Thyroid gland (tissue), 4 donors: Measurements from ENCODE around the gene BAK1.

Experiments
- POLR2A ChIP-seq, 2 donors: fragments of 450-650 bp; IDR thresholded peaks; one replicate each; pipeline ENCODE4 v1.6.1; 2017; ENCODE audit warnings: antibody characterized with exemption in 2 of 2, mild to moderate bottlenecking in 2 of 2, moderate library complexity in 1 of 2
- TF ChIP-seq, protein P1 (sequence below), 6 experiments: fragments of 200-600 bp in 3 of 6; fragments of 450-650 bp in 3 of 6; sonication (generic) in 3 of 6; IDR thresholded peaks; one replicate each; pipeline ENCODE4 v1.5.1; 2016 to 2019; ENCODE audit warnings: antibody characterized with exemption in 6 of 6, mild to moderate bottlenecking in 2 of 6, inconsistent platforms in 1 of 6, moderate library complexity in 1 of 6

DNA sequence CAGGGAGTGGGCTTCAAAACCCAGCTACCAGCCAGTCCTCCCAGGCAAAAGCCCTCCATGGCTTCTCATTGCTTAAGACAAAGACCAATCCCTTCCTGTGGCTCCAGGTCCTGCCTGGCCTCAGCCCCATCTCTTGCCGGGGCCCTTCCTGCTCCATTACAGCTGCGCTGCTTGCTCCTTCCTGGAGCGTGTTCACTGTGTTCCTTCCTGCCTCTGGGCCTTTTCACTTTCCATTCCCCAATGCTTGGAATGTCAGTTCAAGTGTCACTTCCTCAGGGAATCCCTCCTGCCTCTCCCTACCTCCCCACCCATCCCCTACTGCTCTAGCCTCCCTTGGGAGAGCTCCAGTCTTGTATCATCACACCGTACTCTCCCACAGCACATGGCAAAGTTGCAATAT, 30.0 kb upstream of the BAK1 start:
- TF ChIP-seq, protein P1, sequence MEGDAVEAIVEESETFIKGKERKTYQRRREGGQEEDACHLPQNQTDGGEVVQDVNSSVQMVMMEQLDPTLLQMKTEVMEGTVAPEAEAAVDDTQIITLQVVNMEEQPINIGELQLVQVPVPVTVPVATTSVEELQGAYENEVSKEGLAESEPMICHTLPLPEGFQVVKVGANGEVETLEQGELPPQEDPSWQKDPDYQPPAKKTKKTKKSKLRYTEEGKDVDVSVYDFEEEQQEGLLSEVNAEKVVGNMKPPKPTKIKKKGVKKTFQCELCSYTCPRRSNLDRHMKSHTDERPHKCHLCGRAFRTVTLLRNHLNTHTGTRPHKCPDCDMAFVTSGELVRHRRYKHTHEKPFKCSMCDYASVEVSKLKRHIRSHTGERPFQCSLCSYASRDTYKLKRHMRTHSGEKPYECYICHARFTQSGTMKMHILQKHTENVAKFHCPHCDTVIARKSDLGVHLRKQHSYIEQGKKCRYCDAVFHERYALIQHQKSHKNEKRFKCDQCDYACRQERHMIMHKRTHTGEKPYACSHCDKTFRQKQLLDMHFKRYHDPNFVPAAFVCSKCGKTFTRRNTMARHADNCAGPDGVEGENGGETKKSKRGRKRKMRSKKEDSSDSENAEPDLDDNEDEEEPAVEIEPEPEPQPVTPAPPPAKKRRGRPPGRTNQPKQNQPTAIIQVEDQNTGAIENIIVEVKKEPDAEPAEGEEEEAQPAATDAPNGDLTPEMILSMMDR (IDR thresholded peaks at IDR 0.05), result no peak
- TF ChIP-seq POLR2A (IDR thresholded peaks at IDR 0.05), result no peak
